A673 (cell line): ENCODE data around the gene ZNF77.

Experiments
- CTCF ChIP-seq: fragments of 300-800, 200-600 bp; sonication (generic); conservative IDR thresholded peaks from 2 replicates; pipeline ENCODE4 v1.5.1; 2017; ENCODE audit warnings: low read depth, mild to moderate bottlenecking, antibody characterized with exemption, low read length, moderate library complexity, mixed read lengths
- EZH2 ChIP-seq: fragments of 200-600 bp; sonication (generic); IDR thresholded peaks from 2 replicates; pipeline ENCODE4 v1.6.1; 2017; ENCODE audit warnings: borderline replicate concordance, low read depth, mild to moderate bottlenecking, mixed read lengths, antibody characterized with exemption, low read length; ENCODE audit not compliant: poor library complexity, severe bottlenecking

- no peak for TF ChIP-seq CTCF
- TF ChIP-seq EZH2: no peak
Measured at GRCh38 chr19:2987797-2988196, 43.0 kb upstream of the ZNF77 start.
